Fibroblast of lung (primary cell): ENCODE results near the gene CBFA2T3.

Experiments
- CTCF ChIP-seq, 2 donors: IDR thresholded peaks in 1 of 2; conservative IDR thresholded peaks in 1 of 2; 1 replicate in 1 of 2; 2 replicates in 1 of 2; pipeline ENCODE4 v1.5.1; 2011 to 2012; ENCODE audit warnings: low read length in 2 of 2, control low read depth in 1 of 2, inconsistent platforms in 1 of 2, low read depth in 1 of 2, mild to moderate bottlenecking in 1 of 2
- EZH2 ChIP-seq: IDR thresholded peaks from 2 replicates; pipeline ENCODE4 v1.5.1; 2012; ENCODE audit warnings: low read length, control low read depth, mild to moderate bottlenecking; ENCODE audit errors: missing control alignments

GRCh38 chr16:89001117-89002027 is 24.4 kb upstream of the CBFA2T3 start:
- TF ChIP-seq CTCF (conservative IDR thresholded peaks at IDR 0.05 in 1 of 2, IDR thresholded peaks at IDR 0.05 in 1 of 2; ENCODE audit: low read depth in 1 of 2, low read length in 2 of 2) (no peak), EZH2 (no peak)
